ENCODE data around the gene RASL12. TPM values are rescaled to one million over a fixed set of nuclear protein-coding genes. Genes with fewer than 3 reads are reported as not detected.

Gene RASL12
- polyA plus RNA-seq, 1 experiment = 0.16 TPM

GRCh38 chr15:65062061-65062460, 5.7 kb downstream of the RASL12 start:
- Histone ChIP-seq H3K4me3 (ENCODE audit: low read depth, low read length) (no peak overlapping the region), H3K27me3 (ENCODE audit: control insufficient read depth, insufficient read depth, low read length) (peaks cover 29% of the 10 kb centered on the region), H3K36me3 (ENCODE audit: control insufficient read depth, insufficient read depth, low read length) (no peaks in the 10 kb centered on the region)
- ChIA-PET CTCF (interaction anchor here (0.7 to 5.8 kb wide), 5 partner anchors 8 to 252 kb away, joined by 3 to 36 read pairs (median 5); partner anchors contain the start of gene KBTBD13), POLR2A (no interaction called here)
- no peak for DNase-seq (ENCODE audit: low read depth)
- TF ChIP-seq CTCF (IDR thresholded peaks at IDR 0.05; ENCODE audit: insufficient read depth, low read depth, low read length) = no peak

DNA sequence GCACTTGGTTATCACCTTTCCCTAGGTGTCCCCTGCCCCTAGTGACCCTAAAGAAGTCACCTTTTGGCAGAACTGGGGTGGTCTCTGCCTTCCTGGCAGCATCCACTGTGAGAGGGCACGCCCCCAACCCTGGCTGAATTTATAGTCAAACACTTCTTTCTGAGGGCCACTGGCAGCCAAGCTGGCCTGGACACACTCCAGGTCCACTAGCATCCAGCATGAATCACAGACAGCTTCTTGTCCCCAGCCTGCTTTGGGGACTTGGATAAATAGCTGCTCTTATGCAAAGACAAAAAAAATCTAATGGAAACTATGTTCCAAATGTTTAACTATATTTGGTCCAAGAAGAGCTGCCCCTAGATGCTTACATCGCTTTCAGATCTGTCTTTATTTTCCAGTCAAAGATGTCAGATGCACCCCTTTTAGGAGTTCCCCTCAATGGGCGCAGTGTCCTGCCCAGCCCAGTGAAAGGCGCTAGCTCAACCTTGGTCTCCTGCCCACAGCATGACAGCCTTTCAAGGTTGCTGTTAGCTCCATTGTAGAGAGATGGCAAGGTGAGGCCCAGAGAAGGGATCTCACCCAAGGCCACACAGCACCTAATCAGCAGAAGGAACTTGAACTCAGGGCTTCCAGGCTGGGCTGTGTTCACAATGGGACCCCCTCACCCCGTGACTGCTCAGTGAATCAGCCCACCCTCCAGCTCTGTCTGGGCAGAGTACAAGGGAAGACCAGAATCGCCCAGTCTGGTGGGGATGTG, 7.0 kb downstream of the RASL12 start:
- H3K36me3 ChIP-seq (ENCODE audit: control insufficient read depth, insufficient read depth, low read length) = no peaks in the 10 kb centered on the region

GRCh38 chr15:65059931-65060596, 7.7 kb downstream of the RASL12 start:
- no peak for TF ChIP-seq CTCF (IDR thresholded peaks at IDR 0.05; ENCODE audit: insufficient read depth, low read depth, low read length)
- H3K27me3 ChIP-seq (ENCODE audit: control insufficient read depth, insufficient read depth, low read length) = peaks cover 15% of the 10 kb centered on the region
- CTCF ChIA-PET = interaction anchor here (1.3 to 5.8 kb wide), 3 partner anchors 17 to 41 kb away, joined by 3 to 36 read pairs (median 13); partner anchors contain the start of gene KBTBD13
- DNase-seq (ENCODE audit: low read depth) = no peak
- H3K4me3 ChIP-seq (ENCODE audit: low read depth, low read length) = no peak overlapping the region
- H3K36me3 ChIP-seq (ENCODE audit: control insufficient read depth, insufficient read depth, low read length) = no peaks in the 10 kb centered on the region
- POLR2A ChIA-PET = no interaction called here

More for the DNA sequence above, 7.0 kb downstream of the RASL12 start:
- Histone ChIP-seq H3K27me3 (ENCODE audit: control insufficient read depth, insufficient read depth, low read length) (peaks cover 22% of the 10 kb centered on the region), H3K4me3 (ENCODE audit: low read depth, low read length) (no peak overlapping the region)
- no peak for TF ChIP-seq CTCF (IDR thresholded peaks at IDR 0.05; ENCODE audit: insufficient read depth, low read depth, low read length)
- DNase-seq (ENCODE audit: low read depth) = no peak
- ChIA-PET CTCF (interaction anchor here (1.3 to 5.8 kb wide), 4 partner anchors 16 to 250 kb away, joined by 3 to 36 read pairs (median 9); partner anchors contain the start of gene KBTBD13), POLR2A (no interaction called here)

DNA sequence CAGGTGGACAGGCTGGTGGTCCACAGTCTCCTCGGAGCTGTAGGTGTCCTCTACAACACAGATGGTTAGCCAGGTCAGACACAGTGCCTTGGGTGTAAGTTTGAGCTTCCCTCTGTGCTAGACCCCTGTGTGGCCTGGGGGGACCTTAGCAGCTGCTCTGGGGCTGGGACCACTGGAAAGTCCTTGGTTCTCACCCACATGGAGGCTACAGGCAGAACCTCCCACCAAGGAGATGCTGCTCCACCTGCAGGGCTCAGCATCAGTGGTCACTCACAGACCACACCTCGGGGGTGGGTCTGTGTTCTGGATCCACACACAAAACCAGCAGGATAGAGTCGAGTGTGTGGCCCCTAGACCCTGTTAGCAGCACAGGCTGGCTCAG, 8.4 kb downstream of the RASL12 start:
- ChIA-PET CTCF (interaction anchor here (3.5 to 5.8 kb wide), 2 partner anchors 18 to 42 kb away, joined by 13 to 36 read pairs; partner anchors contain the start of gene KBTBD13), POLR2A (no interaction called here)
- no peak for TF ChIP-seq CTCF (IDR thresholded peaks at IDR 0.05; ENCODE audit: insufficient read depth, low read depth, low read length)

More for the DNA sequence above, 8.4 kb downstream of the RASL12 start:
- peaks cover 13% of the 10 kb centered on the region for H3K27me3 ChIP-seq (ENCODE audit: control insufficient read depth, insufficient read depth, low read length)
- DNase-seq (ENCODE audit: low read depth) = no peak
- no peaks in the 10 kb centered on the region for H3K36me3 ChIP-seq (ENCODE audit: control insufficient read depth, insufficient read depth, low read length)
- no peak overlapping the region for H3K4me3 ChIP-seq (ENCODE audit: low read depth, low read length)

All from BJ (cell line).